Measurements from ENCODE around the gene RAVER2.

Gene RAVER2

DNA sequence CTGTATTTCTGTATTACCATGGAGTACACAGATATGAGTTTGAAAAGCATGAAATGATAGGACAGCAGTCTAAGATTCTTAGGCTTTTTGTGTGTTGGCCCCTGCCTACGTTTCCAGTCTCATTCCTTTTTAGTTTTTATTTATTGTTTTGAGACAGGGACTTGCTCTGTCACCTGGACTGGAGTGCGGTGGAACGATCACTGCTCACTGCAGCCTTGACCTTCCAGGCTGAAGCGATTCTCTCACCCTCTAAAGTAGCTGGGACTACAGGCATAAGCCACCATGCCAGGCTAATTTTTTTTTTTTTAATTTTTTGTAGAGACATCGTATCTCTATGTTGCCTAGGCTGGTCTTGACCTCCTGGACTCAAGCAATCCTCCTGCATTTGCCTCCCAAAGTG, 3.8 kb downstream of the RAVER2 start:
- TF ChIP-seq, protein P1, sequence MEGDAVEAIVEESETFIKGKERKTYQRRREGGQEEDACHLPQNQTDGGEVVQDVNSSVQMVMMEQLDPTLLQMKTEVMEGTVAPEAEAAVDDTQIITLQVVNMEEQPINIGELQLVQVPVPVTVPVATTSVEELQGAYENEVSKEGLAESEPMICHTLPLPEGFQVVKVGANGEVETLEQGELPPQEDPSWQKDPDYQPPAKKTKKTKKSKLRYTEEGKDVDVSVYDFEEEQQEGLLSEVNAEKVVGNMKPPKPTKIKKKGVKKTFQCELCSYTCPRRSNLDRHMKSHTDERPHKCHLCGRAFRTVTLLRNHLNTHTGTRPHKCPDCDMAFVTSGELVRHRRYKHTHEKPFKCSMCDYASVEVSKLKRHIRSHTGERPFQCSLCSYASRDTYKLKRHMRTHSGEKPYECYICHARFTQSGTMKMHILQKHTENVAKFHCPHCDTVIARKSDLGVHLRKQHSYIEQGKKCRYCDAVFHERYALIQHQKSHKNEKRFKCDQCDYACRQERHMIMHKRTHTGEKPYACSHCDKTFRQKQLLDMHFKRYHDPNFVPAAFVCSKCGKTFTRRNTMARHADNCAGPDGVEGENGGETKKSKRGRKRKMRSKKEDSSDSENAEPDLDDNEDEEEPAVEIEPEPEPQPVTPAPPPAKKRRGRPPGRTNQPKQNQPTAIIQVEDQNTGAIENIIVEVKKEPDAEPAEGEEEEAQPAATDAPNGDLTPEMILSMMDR (conservative IDR thresholded peaks at IDR 0.05; ENCODE audit: low read length) = no peak
- DNase-seq (ENCODE audit: low read depth) = no peak
- no peak overlapping the region for H3K4me3 ChIP-seq (ENCODE audit: low read length)

DNA sequence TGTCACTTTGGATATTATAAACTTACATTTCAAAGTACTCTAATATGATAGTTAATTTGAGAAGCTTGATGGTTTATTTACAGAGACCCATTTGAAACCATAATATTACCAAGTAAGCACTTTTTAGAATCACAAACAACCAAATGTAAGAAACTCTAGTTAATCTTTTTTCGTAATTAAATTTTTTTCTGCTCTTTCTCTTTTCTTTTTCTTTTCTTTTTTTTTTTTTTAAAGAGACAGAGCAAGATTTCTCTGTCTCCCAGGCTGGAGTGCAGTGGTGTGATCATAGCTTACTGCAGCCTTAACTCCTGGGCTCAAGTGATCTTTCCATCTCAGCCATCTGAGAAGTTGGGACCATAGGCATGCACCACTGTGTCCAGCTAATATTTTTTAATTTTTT, 5.2 kb downstream of the RAVER2 start:
- no peak overlapping the region for H3K4me3 ChIP-seq (ENCODE audit: low read length)
- DNase-seq (ENCODE audit: low read depth) = no peak

DNA sequence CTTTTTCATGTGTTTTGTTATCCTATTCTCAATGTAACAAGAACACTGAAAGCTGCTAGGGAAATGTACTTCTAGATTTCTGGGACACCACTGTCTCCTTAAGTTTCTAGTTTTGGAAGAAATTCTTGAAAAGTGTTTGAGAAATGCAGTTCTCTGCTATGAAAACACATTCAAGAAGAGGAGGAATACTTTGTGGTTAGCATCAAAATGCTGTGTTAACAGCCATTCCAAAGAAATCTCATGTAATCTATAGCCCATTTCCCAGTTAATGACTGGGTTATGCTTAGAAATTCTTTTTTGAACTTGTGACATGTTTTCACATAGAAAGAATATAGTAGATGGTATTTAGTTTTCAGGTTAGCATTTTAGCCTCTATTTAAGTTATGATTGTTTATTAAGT, 6.0 kb downstream of the RAVER2 start:
- no peak overlapping the region for H3K4me3 ChIP-seq (ENCODE audit: low read length)
- DNase-seq (ENCODE audit: low read depth) = peak; percentile 8
- TF ChIP-seq, protein P1 (conservative IDR thresholded peaks at IDR 0.05; ENCODE audit: low read length) = no peak

More for the DNA sequence above, 5.2 kb downstream of the RAVER2 start:
- TF ChIP-seq, protein P1 (conservative IDR thresholded peaks at IDR 0.05; ENCODE audit: low read length) = no peak

- no peak overlapping the region for H3K4me3 ChIP-seq (ENCODE audit: low read length)
- no peak for DNase-seq (ENCODE audit: low read depth)
- TF ChIP-seq, protein P1 (conservative IDR thresholded peaks at IDR 0.05; ENCODE audit: low read length) = no peak
These were observed 9.3 kb downstream of the RAVER2 start for GRCh38 chr1:64754173-64754572.

DNA sequence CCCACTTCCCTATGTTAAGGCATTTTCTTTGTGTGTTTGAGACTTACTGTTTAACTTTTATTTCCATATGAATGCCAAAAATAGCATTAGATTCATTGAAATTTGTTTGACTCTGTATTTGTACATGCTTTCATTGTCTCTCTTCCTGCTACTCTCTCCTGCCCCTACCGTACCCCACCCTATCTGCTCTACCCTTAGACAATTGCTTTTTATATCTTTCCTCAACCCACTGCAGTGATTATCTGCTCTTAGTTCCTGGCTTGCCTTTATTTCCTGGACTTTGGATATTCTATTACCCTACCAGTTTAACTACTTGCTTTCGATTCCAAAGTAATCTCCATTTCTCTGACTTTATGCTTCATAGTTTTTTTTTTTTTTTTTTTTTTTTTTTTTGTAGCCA, 10.5 kb downstream of the RAVER2 start:
- no peak overlapping the region for H3K4me3 ChIP-seq (ENCODE audit: low read length)
- DNase-seq (ENCODE audit: low read depth) = no peak
- TF ChIP-seq, protein P1 (conservative IDR thresholded peaks at IDR 0.05; ENCODE audit: low read length) = no peak

DNA sequence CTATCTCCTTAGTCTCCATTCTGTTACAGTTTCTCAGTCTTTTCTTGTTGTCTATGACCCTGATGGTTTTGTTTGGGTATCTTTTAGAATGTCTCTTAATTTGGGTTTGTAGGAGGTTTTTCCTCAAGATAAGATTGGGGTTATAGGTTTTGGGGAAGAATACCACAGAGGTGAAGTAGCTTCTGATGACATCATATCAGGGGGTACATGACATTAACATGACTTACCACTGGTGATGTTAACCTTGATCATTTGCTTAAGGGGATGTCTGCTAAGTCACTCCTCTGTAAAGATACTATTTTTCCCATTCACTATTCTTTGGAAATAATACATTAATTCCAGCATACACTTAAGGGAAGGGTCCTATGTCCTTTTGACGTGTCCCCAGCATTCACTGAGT, 11.9 kb downstream of the RAVER2 start:
- DNase-seq (ENCODE audit: low read depth) = no peak
- no peak overlapping the region for H3K4me3 ChIP-seq (ENCODE audit: low read length)
- TF ChIP-seq, protein P1 (conservative IDR thresholded peaks at IDR 0.05; ENCODE audit: low read length) = no peak

GRCh38 chr1:64757213-64757612, 12.3 kb downstream of the RAVER2 start:
- no peak for DNase-seq (ENCODE audit: low read depth)
- H3K4me3 ChIP-seq (ENCODE audit: low read length) = no peak overlapping the region
- TF ChIP-seq, protein P1 (conservative IDR thresholded peaks at IDR 0.05; ENCODE audit: low read length) = no peak

Measured in AG10803 (cell line).